CD4-positive, alpha-beta T cell treated with Interleukin-15 for 4 hours (primary cell): Measurements from ENCODE around the gene TAF6L.
"Not testable (repeated sequence)": the region's sequence is repeated elsewhere in the genome, so short reads cannot be mapped to it uniquely, and the experiment has no call there.

Experiments used
- DNase-seq: peaks from one replicate; pipeline ENCODE4 v3.0.0-alpha.2; 2020; ENCODE audit warnings: low spot score

TAF6L gene

GRCh38 chr11:62757846-62758788, 13.1 kb upstream of the TAF6L start:
- DNase-seq, result no peak

GRCh38 chr11:62760867-62761227, 10.3 kb upstream of the TAF6L start:
- DNase-seq, result not testable (repeated sequence)

GRCh38 chr11:62770778-62771143, 435 bp upstream of the TAF6L start:
- no peak for DNase-seq

GRCh38 chr11:62774407-62774806, 3.2 kb downstream of the TAF6L start:
- no peak for DNase-seq

GRCh38 chr11:62775646-62776045, 4.5 kb downstream of the TAF6L start:
- DNase-seq, result no peak

- no peak for DNase-seq
Observed at GRCh38 chr11:62777389-62777788, 6.2 kb downstream of the TAF6L start.

- DNase-seq, result no peak
Observed at GRCh38 chr11:62778441-62778840, 7.2 kb downstream of the TAF6L start.

GRCh38 chr11:62782753-62783152, 11.6 kb downstream of the TAF6L start:
- no peak for DNase-seq

GRCh38 chr11:62786318-62787004, 15.3 kb downstream of the TAF6L start:
- peak; percentile 87 for DNase-seq

GRCh38 chr11:62787005-62787759, 16.0 kb downstream of the TAF6L start, which contains the start of gene TMEM179B:
TSS of gene TMEM179B (plus strand) at chr11:62787402. CDS start at chr11:62787432, 30 bp downstream.
- DNase-seq, result peak; percentile 98

GRCh38 chr11:62788991-62789390, 17.8 kb downstream of the TAF6L start:
- DNase-seq, result no peak

GRCh38 chr11:62789576-62789975, 18.4 kb downstream of the TAF6L start:
- DNase-seq, result no peak

GRCh38 chr11:62791501-62792201, 20.5 kb downstream of the TAF6L start, which contains the start of gene TMEM223:
TSS of gene TMEM223 (minus strand) at chr11:62792006. CDS start at chr11:62791994, 12 bp downstream.
- DNase-seq, result peak; percentile 88

GRCh38 chr11:62792202-62792575, 21.0 kb downstream of the TAF6L start:
- no peak for DNase-seq

GRCh38 chr11:62794201-62794775, 23.1 kb downstream of the TAF6L start:
- DNase-seq, result no peak

- DNase-seq, result no peak
Observed at GRCh38 chr11:62796281-62796680, 25.1 kb downstream of the TAF6L start.

- no peak for DNase-seq
Observed at GRCh38 chr11:62799486-62799885, 28.3 kb downstream of the TAF6L start.

- DNase-seq, result no peak
Observed at GRCh38 chr11:62801071-62801470, 29.9 kb downstream of the TAF6L start.

- DNase-seq, result peak; percentile 7
Observed at GRCh38 chr11:62804310-62805075, 33.3 kb downstream of the TAF6L start.

GRCh38 chr11:62805076-62805892, 34.1 kb downstream of the TAF6L start, which contains the start of gene NXF1:
TSS of gene NXF1 (minus strand) at chr11:62805440. CDS start at chr11:62805356, 84 bp downstream.
- peak; percentile 95 for DNase-seq
